K562 (cell line): ENCODE results near the gene FMN1. TPM values are rescaled to one million over a fixed set of nuclear protein-coding genes. Genes with fewer than 3 reads are reported as not detected.

ENCODE experiments used
- ATAC-seq: fragments of 200-7000 bp; cut with Tn5 transposase; 3 replicates; pipeline ENCODE4 v1.9.1; 2020; ENCODE audit warnings: moderate library complexity
- BruUV-seq: library from RNA; stranded (reverse); fragments of 400-500 nt; replicated peaks from 2 replicates; lab custom pipeline; 2021; lab: Mats Ljungman, UMichigan
- CTCF ChIA-PET: fragments of 300-600 bp; formaldehyde crosslinking; extraction: SDS; loops from one replicate; lab custom pipeline; 2021; ENCODE audit warnings: low intra/inter-chr PET ratio; lab: Yijun Ruan, JAX
- POLR2A ChIA-PET: fragments of 300-600, 350-650 bp; sonication (Branson Sonifier 250); formaldehyde crosslinking; extraction: SDS; loops from one replicate; lab custom pipeline; 2021; ENCODE audit warnings: antibody characterized with exemption, inconsistent platforms; lab: Yijun Ruan, JAX
- DNase-seq, 4 experiments: peaks; one replicate each; pipeline versions ENCODE4 v3.0.0 to v3.0.0-alpha.2; 2011 to 2018; ENCODE audit warnings: low spot score in 3 of 4, mixed read lengths in 3 of 4; ENCODE audit errors: extremely low read depth in 1 of 4
- FAIRE-seq: peaks from 2 replicates; lab custom pipeline; 2011; peaks lifted over from hg19 to GRCh38; lab: Jason Lieb, UNC
- H2AFZ ChIP-seq: 2 replicates; pipeline ENCODE4 v1.6.0; 2011; ENCODE audit warnings: low read depth, low read length, control low read depth, inconsistent platforms
- H3K27ac ChIP-seq: fragments of 200-600 bp; 3 replicates; pipeline ENCODE4 v1.8.0; 2011; ENCODE audit warnings: low read depth, mild to moderate bottlenecking, control low read depth, inconsistent platforms, low read length, moderate library complexity, mixed read lengths; ENCODE audit errors: extremely low read depth
- H3K27me3 ChIP-seq, 2 experiments: fragments of 300-600 bp in 1 of 2; 2 replicates in 1 of 2; 3 replicates in 1 of 2; pipeline versions ENCODE4 v1.6.0 to v1.8.0; 2011; ENCODE audit warnings: inconsistent platforms in 2 of 2, low read length in 2 of 2, mild to moderate bottlenecking in 1 of 2, mixed read lengths in 1 of 2, moderate library complexity in 1 of 2; ENCODE audit not compliant: control insufficient read depth in 2 of 2, insufficient read depth in 2 of 2
- H3K36me3 ChIP-seq: fragments of 300-600 bp; 3 replicates; pipeline ENCODE4 v1.8.0; 2011; ENCODE audit warnings: mild to moderate bottlenecking, low read length, inconsistent platforms; ENCODE audit not compliant: control insufficient read depth, insufficient read depth
- H3K4me1 ChIP-seq, 2 experiments: fragments of 200-600 bp in 1 of 2; replicated peaks in 1 of 2; 2 replicates in 1 of 2; 3 replicates in 1 of 2; pipeline versions ENCODE4 v1.5.1 to v1.8.0; 2011; ENCODE audit warnings: inconsistent platforms in 2 of 2, low read length in 2 of 2, mild to moderate bottlenecking in 1 of 2, mixed read lengths in 1 of 2, moderate library complexity in 1 of 2; ENCODE audit not compliant: control insufficient read depth in 2 of 2, insufficient read depth in 2 of 2
- H3K4me2 ChIP-seq: 2 replicates; pipeline ENCODE4 v1.6.1; 2011; ENCODE audit warnings: low read length, control low read depth, inconsistent platforms, mixed read lengths; ENCODE audit not compliant: insufficient read depth
- H3K4me3 ChIP-seq: fragments of 200-600 bp; sonication (generic), shearing (Covaris generic); 2 replicates; pipeline ENCODE4 v1.5.1; 2016; ENCODE audit warnings: control low read depth, inconsistent platforms
- H3K79me2 ChIP-seq: fragments of 200-600 bp; 3 replicates; pipeline ENCODE4 v1.8.0; 2011; ENCODE audit warnings: low read length, inconsistent platforms; ENCODE audit not compliant: control insufficient read depth, insufficient read depth
- H3K9ac ChIP-seq, 2 experiments: 2 replicates each; pipeline versions ENCODE4 v1.6.0 to v1.6.1; 2011; ENCODE audit warnings: low read depth in 2 of 2, low read length in 2 of 2, control low read depth in 1 of 2, inconsistent platforms in 1 of 2, mild to moderate bottlenecking in 1 of 2, mixed read lengths in 1 of 2; ENCODE audit not compliant: insufficient read depth in 1 of 2
- H3K9me1 ChIP-seq: one replicate; pipeline ENCODE4 v1.6.0; 2011; ENCODE audit warnings: inconsistent platforms, mild to moderate bottlenecking, low read length, moderate library complexity; ENCODE audit not compliant: control insufficient read depth, insufficient read depth
- H3K9me3 ChIP-seq: replicated peaks from 2 replicates; pipeline ENCODE4 v1.5.1; 2011; ENCODE audit warnings: low read depth, low read length, inconsistent platforms; ENCODE audit not compliant: control insufficient read depth, insufficient read depth
- H4K20me1 ChIP-seq: replicated peaks from 2 replicates; pipeline ENCODE4 v1.6.1; 2011; ENCODE audit warnings: low read length, inconsistent platforms, mixed read lengths; ENCODE audit not compliant: control insufficient read depth, insufficient read depth
- AFF4 ChIP-seq: sonication (generic); formaldehyde crosslinking; IDR thresholded peaks from 2 replicates; pipeline ENCODE4 v1.8.0; 2023; ENCODE audit warnings: mild to moderate bottlenecking, missing genetic modification reagents
- CC2D1A ChIP-seq: fragments of 450-650 bp; IDR thresholded peaks from 2 replicates; pipeline ENCODE4 v1.6.1; 2017; ENCODE audit warnings: mild to moderate bottlenecking
- EP400 ChIP-seq: fragments of 450-650 bp; IDR thresholded peaks from 2 replicates; pipeline ENCODE4 v1.6.1; 2017; ENCODE audit warnings: antibody characterized with exemption, mild to moderate bottlenecking, moderate library complexity
- HSF4 ChIP-seq: fragments of 250-450 bp; sonication (Bioruptor Pico); IDR thresholded peaks from 2 replicates; pipeline ENCODE4 v2.1.2; 2022; ENCODE audit warnings: mild to moderate bottlenecking, moderate library complexity, borderline replicate concordance
- NCOA6 ChIP-seq: fragments of 450-650 bp; IDR thresholded peaks from 2 replicates; pipeline ENCODE4 v1.6.1; 2017; ENCODE audit warnings: mild to moderate bottlenecking
- PCBP2 ChIP-seq: fragments of 200-400 bp; formaldehyde crosslinking; IDR thresholded peaks from 2 replicates; pipeline ENCODE4 v1.6.1; 2018; ENCODE audit warnings: low read length, low read depth, mild to moderate bottlenecking, moderate library complexity; ENCODE audit not compliant: poor library complexity, severe bottlenecking
- PPARD ChIP-seq: fragments of 250-450 bp; sonication (Bioruptor Pico); IDR thresholded peaks from 2 replicates; pipeline ENCODE4 v1.8.0; 2022; ENCODE audit warnings: inconsistent platforms, mild to moderate bottlenecking, moderate library complexity
- PREB ChIP-seq: sonication (generic); formaldehyde crosslinking; IDR thresholded peaks from 2 replicates; pipeline ENCODE4 v1.8.1; 2023; ENCODE audit warnings: mild to moderate bottlenecking, missing genetic modification reagents
- SAP30 ChIP-seq: fragments of 200-600 bp; sonication (generic); IDR thresholded peaks from 2 replicates; pipeline ENCODE4 v1.6.1; 2012; ENCODE audit warnings: borderline replicate concordance, low read depth, mild to moderate bottlenecking, moderate library complexity, low read length, control low read depth, inconsistent platforms; ENCODE audit not compliant: insufficient read depth, poor library complexity, severe bottlenecking
- SNIP1 ChIP-seq: fragments of 450-650 bp; IDR thresholded peaks from 2 replicates; pipeline ENCODE4 v1.7.1; 2017; ENCODE audit warnings: low read depth, mild to moderate bottlenecking
- SP2 ChIP-seq: IDR thresholded peaks from 2 replicates; pipeline ENCODE4 v1.6.1; 2011; ENCODE audit warnings: mild to moderate bottlenecking, low read depth, low read length, moderate library complexity; ENCODE audit not compliant: poor library complexity, severe bottlenecking; ENCODE audit errors: extremely low read depth
- WHSC1 ChIP-seq: IDR thresholded peaks from one replicate; pipeline ENCODE4 v1.6.1; 2012; ENCODE audit warnings: low read length, control low read depth, inconsistent platforms
- ZNF444 ChIP-seq: fragments of 250-450 bp; sonication (Bioruptor Pico); IDR thresholded peaks from 2 replicates; pipeline ENCODE4 v1.4.0; 2020; ENCODE audit warnings: mild to moderate bottlenecking, moderate library complexity
- ZZZ3 ChIP-seq: fragments of 450-650 bp; IDR thresholded peaks from 2 replicates; pipeline ENCODE4 v1.6.1; 2016; ENCODE audit warnings: antibody characterized with exemption, mild to moderate bottlenecking, moderate library complexity
- WGBS: fragments of 100-300 bp; shearing (Covaris generic); methylation state at CpG from one replicate; pipeline ENCODE4 v1.1.6; 2016; ENCODE audit warnings: low coverage, mixed read lengths; ENCODE audit not compliant: insufficient coverage; ENCODE audit errors: missing lambda C conversion rate; 5-methylcytosine and 5-hydroxymethylcytosine counted together
- in situ Hi-C: fragments of 300-500 bp; cut with MboI; formaldehyde crosslinking; loops from 4 replicates; pipeline ENCODE4 v1.15.0; 2018; ENCODE audit warnings: inconsistent platforms, mixed read lengths
- intact Hi-C: fragments of 100-400 bp; cut with micrococcal nuclease; formaldehyde crosslinking; loops from 2 replicates; pipeline ENCODE4 v1.14.2; 2022
- polyA plus RNA-seq, 8 experiments: library from polyadenylated mRNA; depleted of rRNA in 4 of 8; stranded (reverse) in 5 of 8; unstranded in 3 of 8; fragments of >200 nt; fragmentation: Nextera tagmentation in 2 of 8; fragmentation: Illumina TruSeq in 1 of 8; extraction: Ambion mirVana in 2 of 8; extraction: Trizol in 1 of 8; gene quantifications; 2 replicates each; pipeline versions ENCODE4 v1.2.1 to v1.2.3, GENCODE V29; 2011 to 2014; ENCODE audit warnings: inconsistent platforms in 1 of 8, missing spikeins in 1 of 8
- total RNA-seq, 7 experiments: library from RNA; depleted of rRNA in 6 of 7; stranded (reverse); fragments of >200 nt in 6 of 7; fragmentation: Illumina TruSeq in 2 of 7; extraction: Trizol in 2 of 7; gene quantifications; 2 replicates each; pipeline versions ENCODE4 v1.2.1 to v1.2.3, GENCODE V29; 2011 to 2021; ENCODE audit warnings: low replicate concordance in 1 of 7
- TF ChIP-seq, protein P1 (sequence below), 2 experiments: IDR thresholded peaks; 2 replicates each; pipeline ENCODE4 v1.6.1; 2012; ENCODE audit warnings: improper control_type of control experiment in 2 of 2, low read depth in 2 of 2, low read length in 2 of 2, borderline replicate concordance in 1 of 2

FMN1 gene
- total and polyA plus RNA-seq, 9 of the 15 experiments (the other 6 are each of a cell fraction or from before 2014, with no cell fraction given) = 0.03 to 0.07 (median 0.04) TPM; not detected in 6

GRCh38 chr15:32970847-32971246 is 223.7 kb downstream of the FMN1 start:
- DNase-seq (no peak), ATAC-seq (no peak), FAIRE-seq (no peak)
- Histone ChIP-seq H3K79me2 (no peaks in the 10 kb centered on the region), H3K9me1 (no peaks in the 10 kb centered on the region), H3K9ac (no peak overlapping the region), H3K27ac (no peak overlapping the region), H3K36me3 (no peaks in the 10 kb centered on the region), H3K4me3 (no peak overlapping the region), H3K4me1 (no peaks in the 10 kb centered on the region), H3K9me3 (no peaks in the 10 kb centered on the region), H3K27me3 (peaks cover 0 to 2% of the 10 kb centered on the region in 2 experiments; a peak in 2 of 5 replicates), H2AFZ (no peak overlapping the region), H4K20me1 (no peaks in the 10 kb centered on the region), H3K4me2 (no peak overlapping the region)
- 2% methylated on average over 11 of the region's 11 CpGs for WGBS
- BruUV-seq = no TSS peak
- intact Hi-C loops = no loop called here
- ChIA-PET POLR2A (interaction anchor here (0.7 kb wide), 1 partner anchor 17 kb away, joined by 3 read pairs; no protein-coding TSS in a partner anchor), CTCF (no interaction called here)
- in situ Hi-C loops = no loop called here
- TF ChIP-seq SNIP1 (no peak), HSF4 (CRISPR knock-in tag) (no peak), AFF4 (no peak), SAP30 (no peak), ZZZ3 (no peak), EP400 (no peak), NCOA6 (no peak), PREB (CRISPR knock-in tag) (no peak), ZNF444 (no peak), PCBP2 (no peak), CC2D1A (no peak), PPARD (CRISPR knock-in tag) (no peak), WHSC1 (no peak), SP2 (no peak)
- TF ChIP-seq, protein P1, sequence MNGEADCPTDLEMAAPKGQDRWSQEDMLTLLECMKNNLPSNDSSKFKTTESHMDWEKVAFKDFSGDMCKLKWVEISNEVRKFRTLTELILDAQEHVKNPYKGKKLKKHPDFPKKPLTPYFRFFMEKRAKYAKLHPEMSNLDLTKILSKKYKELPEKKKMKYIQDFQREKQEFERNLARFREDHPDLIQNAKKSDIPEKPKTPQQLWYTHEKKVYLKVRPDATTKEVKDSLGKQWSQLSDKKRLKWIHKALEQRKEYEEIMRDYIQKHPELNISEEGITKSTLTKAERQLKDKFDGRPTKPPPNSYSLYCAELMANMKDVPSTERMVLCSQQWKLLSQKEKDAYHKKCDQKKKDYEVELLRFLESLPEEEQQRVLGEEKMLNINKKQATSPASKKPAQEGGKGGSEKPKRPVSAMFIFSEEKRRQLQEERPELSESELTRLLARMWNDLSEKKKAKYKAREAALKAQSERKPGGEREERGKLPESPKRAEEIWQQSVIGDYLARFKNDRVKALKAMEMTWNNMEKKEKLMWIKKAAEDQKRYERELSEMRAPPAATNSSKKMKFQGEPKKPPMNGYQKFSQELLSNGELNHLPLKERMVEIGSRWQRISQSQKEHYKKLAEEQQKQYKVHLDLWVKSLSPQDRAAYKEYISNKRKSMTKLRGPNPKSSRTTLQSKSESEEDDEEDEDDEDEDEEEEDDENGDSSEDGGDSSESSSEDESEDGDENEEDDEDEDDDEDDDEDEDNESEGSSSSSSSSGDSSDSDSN (IDR thresholded peaks at IDR 0.05; ENCODE audit: borderline replicate concordance in 1 of 2, low read depth in 2 of 2, low read length in 2 of 2) = no peak
